Panc1 (cell line): Measurements from ENCODE around the gene TBX1. TPM values are rescaled to one million over a fixed set of nuclear protein-coding genes. Genes with fewer than 3 reads are reported as not detected.

Experiments
- ATAC-seq: fragments of 200-7000 bp; cut with Tn5 transposase; 2 replicates; pipeline ENCODE4 v1.9.1; 2020; ENCODE audit warnings: mild to moderate bottlenecking, moderate library complexity
- BruUV-seq: library from RNA; stranded (reverse); fragments of 400-500 nt; replicated peaks from 2 replicates; lab custom pipeline; 2021; lab: Mats Ljungman, UMichigan
- CTCF ChIA-PET: fragments of 300-600 bp; sonication (Branson Sonifier 250); formaldehyde crosslinking; loops from one replicate; lab custom pipeline; 2022; ENCODE audit warnings: antibody characterized with exemption; lab: Charles Lee
- POLR2A ChIA-PET: fragments of 300-600 bp; sonication (Branson Sonifier 250); formaldehyde crosslinking; loops from one replicate; lab custom pipeline; 2022; ENCODE audit warnings: antibody characterized with exemption; lab: Charles Lee
- DNase-seq: peaks from one replicate; pipeline ENCODE4 v3.0.0-alpha.2; 2010; ENCODE audit warnings: low read depth, low spot score
- H3K27ac ChIP-seq: 2 replicates; pipeline ENCODE4 v1.5.1; 2011; ENCODE audit warnings: mild to moderate bottlenecking, low read length, inconsistent platforms
- H3K27me3 ChIP-seq: fragments of 200-500 bp; sonication (Bioruptor generic); 2 replicates; pipeline ENCODE4 v1.6.0; 2014; ENCODE audit warnings: low read length, inconsistent platforms; ENCODE audit not compliant: control insufficient read depth, insufficient read depth
- H3K36me3 ChIP-seq: fragments of 200-500 bp; sonication (Bioruptor generic); 2 replicates; pipeline ENCODE4 v1.5.1; 2014; ENCODE audit warnings: inconsistent platforms, mild to moderate bottlenecking, low read length, moderate library complexity; ENCODE audit not compliant: control insufficient read depth, insufficient read depth
- H3K4me1 ChIP-seq: 2 replicates; pipeline ENCODE4 v1.5.1; 2011; ENCODE audit warnings: inconsistent platforms, mild to moderate bottlenecking, low read length, moderate library complexity; ENCODE audit not compliant: control insufficient read depth, insufficient read depth
- H3K4me3 ChIP-seq, 2 experiments: 2 replicates each; pipeline ENCODE4 v1.5.1; 2011 to 2012; ENCODE audit warnings: low read depth in 2 of 2, low read length in 2 of 2, mild to moderate bottlenecking in 2 of 2, inconsistent platforms in 1 of 2, moderate library complexity in 1 of 2
- H3K9me3 ChIP-seq: fragments of 200-500 bp; sonication (Bioruptor generic); 2 replicates; pipeline ENCODE4 v1.5.1; 2014; ENCODE audit warnings: low read depth, mild to moderate bottlenecking, inconsistent platforms, low read length, moderate library complexity; ENCODE audit not compliant: control insufficient read depth, insufficient read depth
- POLR2AphosphoS5 ChIP-seq: IDR thresholded peaks from 2 replicates; pipeline ENCODE4 v1.6.1; 2012; ENCODE audit warnings: mild to moderate bottlenecking, low read depth, low read length, moderate library complexity
- SIN3A ChIP-seq: IDR thresholded peaks from 2 replicates; pipeline ENCODE4 v1.6.1; 2012; ENCODE audit warnings: low read depth, mild to moderate bottlenecking, low read length, moderate library complexity, borderline replicate concordance; ENCODE audit not compliant: insufficient read depth
- TCF7L2 ChIP-seq: IDR thresholded peaks from 2 replicates; pipeline ENCODE4 v1.6.1; 2011; ENCODE audit warnings: mild to moderate bottlenecking, low read depth, low read length, inconsistent platforms
- in situ Hi-C: cut with HindIII; loops from 2 replicates; pipeline ENCODE4 v1.10.0; 2016; ENCODE audit warnings: low sequenced_read_pairs, low pct_unique_long_range_greater_than_20kb
- intact Hi-C: fragments of 100-400 bp; cut with micrococcal nuclease; formaldehyde crosslinking; loops from one replicate; pipeline ENCODE4 v1.10.0; 2022; ENCODE audit not compliant: unreplicated experiment
- total RNA-seq: library from RNA; stranded (reverse); gene quantifications from one replicate; pipeline ENCODE4 v1.2.1, GENCODE V29; 2021; ENCODE audit not compliant: unreplicated experiment
- TF ChIP-seq, protein P1 (sequence below), 2 experiments: IDR thresholded peaks; 2 replicates each; pipeline ENCODE4 v1.6.1; 2011 to 2012; ENCODE audit warnings: low read depth in 2 of 2, control low read depth in 1 of 2, low read length in 1 of 2, mild to moderate bottlenecking in 1 of 2, moderate library complexity in 1 of 2; ENCODE audit not compliant: insufficient read depth in 1 of 2
- TF ChIP-seq, protein P2 (sequence below): fragments of 450-650 bp; IDR thresholded peaks from 2 replicates; pipeline ENCODE4 v1.5.1; 2017; ENCODE audit warnings: mild to moderate bottlenecking

The TBX1 gene
- total RNA-seq, 1 experiment from 2014 or later = 91.7 TPM

DNA sequence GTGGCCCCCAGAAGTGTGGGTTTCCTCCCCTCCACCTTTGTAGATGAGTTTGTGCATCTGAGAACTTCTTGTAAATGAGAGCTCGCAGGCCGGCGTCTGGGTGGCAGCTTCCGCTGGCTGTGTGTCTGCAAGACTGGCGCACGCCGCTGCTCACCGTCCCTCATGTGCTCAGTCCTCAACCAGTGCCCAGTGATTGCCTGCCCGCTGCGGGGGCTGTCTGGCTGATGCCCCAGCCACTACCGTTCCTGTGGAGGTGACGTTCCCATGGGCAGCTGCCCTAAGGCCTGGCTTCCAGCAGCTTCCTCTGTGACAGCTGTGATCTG, 8.8 kb downstream of the TBX1 start:
- DNase-seq (no peak), ATAC-seq (no peak)
- H3K9me3 ChIP-seq = no peaks in the 10 kb centered on the region
- H3K27me3 ChIP-seq = no peaks in the 10 kb centered on the region
- CTCF ChIA-PET = no interaction called here
- in situ Hi-C loops (no loop called here), intact Hi-C loops (no loop called here)
- no peak overlapping the region for H3K27ac ChIP-seq
- POLR2A ChIA-PET = no interaction called here
- no peak for TF ChIP-seq POLR2AphosphoS5
- TF ChIP-seq, protein P1, sequence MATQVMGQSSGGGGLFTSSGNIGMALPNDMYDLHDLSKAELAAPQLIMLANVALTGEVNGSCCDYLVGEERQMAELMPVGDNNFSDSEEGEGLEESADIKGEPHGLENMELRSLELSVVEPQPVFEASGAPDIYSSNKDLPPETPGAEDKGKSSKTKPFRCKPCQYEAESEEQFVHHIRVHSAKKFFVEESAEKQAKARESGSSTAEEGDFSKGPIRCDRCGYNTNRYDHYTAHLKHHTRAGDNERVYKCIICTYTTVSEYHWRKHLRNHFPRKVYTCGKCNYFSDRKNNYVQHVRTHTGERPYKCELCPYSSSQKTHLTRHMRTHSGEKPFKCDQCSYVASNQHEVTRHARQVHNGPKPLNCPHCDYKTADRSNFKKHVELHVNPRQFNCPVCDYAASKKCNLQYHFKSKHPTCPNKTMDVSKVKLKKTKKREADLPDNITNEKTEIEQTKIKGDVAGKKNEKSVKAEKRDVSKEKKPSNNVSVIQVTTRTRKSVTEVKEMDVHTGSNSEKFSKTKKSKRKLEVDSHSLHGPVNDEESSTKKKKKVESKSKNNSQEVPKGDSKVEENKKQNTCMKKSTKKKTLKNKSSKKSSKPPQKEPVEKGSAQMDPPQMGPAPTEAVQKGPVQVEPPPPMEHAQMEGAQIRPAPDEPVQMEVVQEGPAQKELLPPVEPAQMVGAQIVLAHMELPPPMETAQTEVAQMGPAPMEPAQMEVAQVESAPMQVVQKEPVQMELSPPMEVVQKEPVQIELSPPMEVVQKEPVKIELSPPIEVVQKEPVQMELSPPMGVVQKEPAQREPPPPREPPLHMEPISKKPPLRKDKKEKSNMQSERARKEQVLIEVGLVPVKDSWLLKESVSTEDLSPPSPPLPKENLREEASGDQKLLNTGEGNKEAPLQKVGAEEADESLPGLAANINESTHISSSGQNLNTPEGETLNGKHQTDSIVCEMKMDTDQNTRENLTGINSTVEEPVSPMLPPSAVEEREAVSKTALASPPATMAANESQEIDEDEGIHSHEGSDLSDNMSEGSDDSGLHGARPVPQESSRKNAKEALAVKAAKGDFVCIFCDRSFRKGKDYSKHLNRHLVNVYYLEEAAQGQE (IDR thresholded peaks at IDR 0.05; ENCODE audit: insufficient read depth in 1 of 2, low read depth in 2 of 2, low read length in 1 of 2) = no peak
- TF ChIP-seq, protein P2, sequence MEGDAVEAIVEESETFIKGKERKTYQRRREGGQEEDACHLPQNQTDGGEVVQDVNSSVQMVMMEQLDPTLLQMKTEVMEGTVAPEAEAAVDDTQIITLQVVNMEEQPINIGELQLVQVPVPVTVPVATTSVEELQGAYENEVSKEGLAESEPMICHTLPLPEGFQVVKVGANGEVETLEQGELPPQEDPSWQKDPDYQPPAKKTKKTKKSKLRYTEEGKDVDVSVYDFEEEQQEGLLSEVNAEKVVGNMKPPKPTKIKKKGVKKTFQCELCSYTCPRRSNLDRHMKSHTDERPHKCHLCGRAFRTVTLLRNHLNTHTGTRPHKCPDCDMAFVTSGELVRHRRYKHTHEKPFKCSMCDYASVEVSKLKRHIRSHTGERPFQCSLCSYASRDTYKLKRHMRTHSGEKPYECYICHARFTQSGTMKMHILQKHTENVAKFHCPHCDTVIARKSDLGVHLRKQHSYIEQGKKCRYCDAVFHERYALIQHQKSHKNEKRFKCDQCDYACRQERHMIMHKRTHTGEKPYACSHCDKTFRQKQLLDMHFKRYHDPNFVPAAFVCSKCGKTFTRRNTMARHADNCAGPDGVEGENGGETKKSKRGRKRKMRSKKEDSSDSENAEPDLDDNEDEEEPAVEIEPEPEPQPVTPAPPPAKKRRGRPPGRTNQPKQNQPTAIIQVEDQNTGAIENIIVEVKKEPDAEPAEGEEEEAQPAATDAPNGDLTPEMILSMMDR = no peak
- no peak for TF ChIP-seq TCF7L2
- TF ChIP-seq SIN3A = no peak
- H3K4me3 ChIP-seq = no peak overlapping the region
- no TSS peak for BruUV-seq
- peaks cover 15% of the 10 kb centered on the region for H3K4me1 ChIP-seq
- H3K36me3 ChIP-seq = no peaks in the 10 kb centered on the region; the same call in 1 of the 2 replicates

DNA sequence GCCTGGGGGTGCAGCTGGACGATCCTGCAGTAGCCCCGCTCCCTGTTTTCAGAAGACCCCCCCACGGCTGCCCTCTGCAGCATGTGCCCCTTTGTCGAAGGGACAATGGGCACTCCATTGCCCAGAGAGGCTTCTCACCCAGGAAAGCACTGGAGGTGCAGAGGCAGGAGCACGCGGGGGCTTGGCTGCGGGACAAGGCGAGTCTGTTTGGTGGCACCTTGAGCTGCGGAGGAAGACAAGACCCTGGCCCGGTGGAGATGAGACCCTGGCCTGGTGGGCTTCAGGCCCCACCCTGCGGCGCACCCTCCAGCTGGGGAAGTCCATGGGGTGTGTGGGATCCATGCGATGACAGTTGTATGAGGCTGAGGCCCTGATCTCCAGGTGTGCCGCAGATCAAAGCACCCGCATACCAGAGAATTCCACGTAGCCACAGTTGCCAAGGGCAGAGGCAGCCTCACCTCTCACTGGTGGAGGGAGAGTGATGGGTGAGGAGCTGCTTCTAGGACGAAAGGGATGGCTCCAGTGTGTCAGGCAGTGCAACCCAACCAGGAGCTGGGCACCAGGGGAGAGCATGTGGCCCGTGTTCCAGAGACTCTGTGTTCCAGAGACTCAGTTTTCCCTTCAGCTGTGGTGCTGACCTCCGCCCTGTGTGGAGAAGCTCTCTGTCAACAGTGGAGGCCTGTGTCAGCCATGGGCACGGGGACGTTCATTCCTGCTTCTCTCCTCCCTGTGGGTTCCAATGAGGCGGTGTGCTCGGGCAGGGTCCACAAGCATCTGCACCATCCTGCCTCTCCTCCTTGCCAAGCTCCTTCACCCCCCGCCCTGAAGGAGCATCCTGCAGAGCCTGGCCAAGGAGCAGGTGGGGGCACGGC, 10.0 kb downstream of the TBX1 start:
- ATAC-seq (no peak), DNase-seq (no peak)
- intact Hi-C loops (no loop called here), in situ Hi-C loops (no loop called here)
- Histone ChIP-seq H3K4me3 (no peak overlapping the region), H3K4me1 (peaks cover 7% of the 10 kb centered on the region), H3K36me3 (no peaks in the 10 kb centered on the region; the same call in 1 of the 2 replicates), H3K27ac (no peak overlapping the region), H3K9me3 (no peaks in the 10 kb centered on the region), H3K27me3 (no peaks in the 10 kb centered on the region)
- BruUV-seq = no TSS peak
- ChIA-PET POLR2A (no interaction called here), CTCF (no interaction called here)
- TF ChIP-seq, protein P1 (IDR thresholded peaks at IDR 0.05; ENCODE audit: insufficient read depth in 1 of 2, low read depth in 2 of 2, low read length in 1 of 2) = no peak
- TF ChIP-seq SIN3A = no peak
- TF ChIP-seq, protein P2 = no peak
- 0 out of 2 replicates have a peak, but pooled peaks have one; percentile 34 for TF ChIP-seq TCF7L2
- TF ChIP-seq POLR2AphosphoS5 = 0 out of 2 replicates have a peak, but pooled peaks have one; percentile 23
